GM12878 (cell line): Measurements from ENCODE around the gene FTL. TPM values are rescaled to one million over a fixed set of nuclear protein-coding genes. Genes with fewer than 3 reads are reported as not detected.

ENCODE experiments used
- ATAC-seq: fragments of 200-7000 bp; cut with Tn5 transposase; 3 replicates; pipeline ENCODE4 v1.9.1; 2020; ENCODE audit warnings: mild to moderate bottlenecking, moderate library complexity
- BruUV-seq: library from RNA; stranded (reverse); fragments of 400-500 nt; replicated peaks from 2 replicates; lab custom pipeline; 2021; lab: Mats Ljungman, UMichigan
- CTCF ChIA-PET: fragments of 300-600 bp; sonication (Branson Sonifier 250); formaldehyde crosslinking; extraction: SDS; loops from one replicate; lab custom pipeline; 2021; ENCODE audit warnings: inconsistent platforms; lab: Yijun Ruan, JAX
- POLR2A ChIA-PET: fragments of 350-600 bp; formaldehyde crosslinking; extraction: SDS; loops from one replicate; lab custom pipeline; 2021; ENCODE audit warnings: inconsistent platforms; lab: Charles Lee
- RAD21 ChIA-PET: fragments of 300-600 bp; sonication (Branson Sonifier 250); formaldehyde crosslinking; loops from one replicate; lab custom pipeline; 2023; ENCODE audit warnings: antibody characterized with exemption; ENCODE audit not compliant: unreplicated experiment; lab: Charles Lee
- SMC1A ChIA-PET: fragments of 300-600 bp; sonication (Branson Sonifier 250); formaldehyde crosslinking; loops from one replicate; lab custom pipeline; 2023; ENCODE audit not compliant: unreplicated experiment, uncharacterized antibody; lab: Charles Lee
- DNase-seq: peaks from one replicate; pipeline ENCODE4 v3.0.0-alpha.2; 2011; ENCODE audit warnings: low read depth, low spot score
- FAIRE-seq: peaks from 3 replicates; lab custom pipeline; 2011; peaks lifted over from hg19 to GRCh38; lab: Jason Lieb, UNC
- H2AFZ ChIP-seq: 2 replicates; pipeline ENCODE4 v1.6.0; 2011; ENCODE audit warnings: low read depth, low read length, control low read depth; ENCODE audit not compliant: control insufficient read depth
- H3K27ac ChIP-seq: 2 replicates; pipeline ENCODE4 v1.5.1; 2011; ENCODE audit warnings: control low read depth; ENCODE audit not compliant: control insufficient read depth, insufficient read depth
- H3K27me3 ChIP-seq, 2 experiments: replicated peaks in 1 of 2; 2 replicates each; pipeline versions ENCODE4 v1.6.0 to v1.6.1; 2011; ENCODE audit warnings: low read length in 1 of 2; ENCODE audit not compliant: control insufficient read depth in 2 of 2, insufficient read depth in 2 of 2
- H3K36me3 ChIP-seq, 2 experiments: 2 replicates each; pipeline ENCODE4 v1.5.1; 2011; ENCODE audit warnings: low read length in 1 of 2; ENCODE audit not compliant: control insufficient read depth in 2 of 2, insufficient read depth in 2 of 2
- H3K4me1 ChIP-seq: 2 replicates; pipeline ENCODE4 v1.6.1; 2011; ENCODE audit warnings: mild to moderate bottlenecking, low read length, moderate library complexity, mixed read lengths; ENCODE audit not compliant: control insufficient read depth, insufficient read depth
- H3K4me2 ChIP-seq: 2 replicates; pipeline ENCODE4 v1.6.0; 2011; ENCODE audit warnings: control low read depth; ENCODE audit not compliant: control insufficient read depth, insufficient read depth
- H3K4me3 ChIP-seq: fragments of 200-600 bp; sonication (generic); 2 replicates; pipeline ENCODE4 v1.5.1; 2016
- H3K79me2 ChIP-seq: 2 replicates; pipeline ENCODE4 v1.6.0; 2011; ENCODE audit warnings: low read length; ENCODE audit not compliant: control insufficient read depth, insufficient read depth
- H3K9ac ChIP-seq: 2 replicates; pipeline ENCODE4 v1.8.0; 2011; ENCODE audit warnings: low read length, control low read depth, mixed read lengths; ENCODE audit not compliant: control insufficient read depth, insufficient read depth
- H3K9me3 ChIP-seq: replicated peaks from 3 replicates; pipeline ENCODE4 v1.5.1; 2011; ENCODE audit warnings: mild to moderate bottlenecking, low read length; ENCODE audit not compliant: control insufficient read depth, insufficient read depth
- H4K20me1 ChIP-seq: 2 replicates; pipeline ENCODE4 v1.6.0; 2011; ENCODE audit not compliant: control insufficient read depth, insufficient read depth
- ATF7 ChIP-seq: fragments of 450-650 bp; IDR thresholded peaks from 2 replicates; pipeline ENCODE4 v1.6.1; 2016; ENCODE audit warnings: low read depth, mild to moderate bottlenecking
- E2F4 ChIP-seq: IDR thresholded peaks from 2 replicates; pipeline ENCODE4 v1.6.1; 2012; ENCODE audit warnings: low read depth, low read length, improper control_type of control experiment
- HDAC6 ChIP-seq: fragments of 200-600 bp; sonication (generic); IDR thresholded peaks from one replicate; pipeline ENCODE4 v1.8.0; 2017; ENCODE audit warnings: antibody characterized with exemption; ENCODE audit not compliant: unreplicated experiment
- IRF5 ChIP-seq: fragments of 450-650 bp; IDR thresholded peaks from 2 replicates; pipeline ENCODE4 v1.6.1; 2017; ENCODE audit warnings: borderline replicate concordance
- MYC ChIP-seq: IDR thresholded peaks from 2 replicates; pipeline ENCODE4 v1.6.1; 2011; ENCODE audit warnings: mild to moderate bottlenecking, low read length, moderate library complexity, inconsistent platforms; ENCODE audit not compliant: insufficient read depth, insufficient replicate concordance, insufficient read length, severe bottlenecking
- NFXL1 ChIP-seq: fragments of 450-650 bp; IDR thresholded peaks from 2 replicates; pipeline ENCODE4 v1.6.1; 2017; ENCODE audit warnings: antibody characterized with exemption, mild to moderate bottlenecking, borderline replicate concordance
- RELB ChIP-seq: fragments of 450-650 bp; IDR thresholded peaks from 2 replicates; pipeline ENCODE4 v1.6.1; 2017; ENCODE audit warnings: low read depth, mild to moderate bottlenecking, moderate library complexity
- SIX5 ChIP-seq: IDR thresholded peaks from 2 replicates; pipeline ENCODE4 v1.6.1; 2011; ENCODE audit warnings: mild to moderate bottlenecking, low read depth, low read length, moderate library complexity; ENCODE audit not compliant: severe bottlenecking
- ZNF622 ChIP-seq: fragments of 450-650 bp; IDR thresholded peaks from 2 replicates; pipeline ENCODE4 v1.6.1; 2017; ENCODE audit warnings: mild to moderate bottlenecking, inconsistent platforms
- WGBS: methylation state at CpG from one replicate; pipeline ENCODE4 v1.1.6; 2016; ENCODE audit warnings: low lambda C conversion rate; ENCODE audit not compliant: insufficient replicate concordance, insufficient coverage; ENCODE audit errors: missing lambda C conversion rate; 5-methylcytosine and 5-hydroxymethylcytosine counted together
- in situ Hi-C: fragments of 300-500 bp; cut with MboI; formaldehyde crosslinking; loops from 9 replicates; pipeline ENCODE4 v1.14.3; 2018; ENCODE audit warnings: mixed read lengths
- intact Hi-C: fragments of 100-400 bp; cut with micrococcal nuclease; formaldehyde crosslinking; loops from one replicate; pipeline ENCODE4 v1.14.2; 2022; ENCODE audit not compliant: unreplicated experiment
- polyA plus RNA-seq, 11 experiments: library from polyadenylated mRNA; depleted of rRNA in 4 of 11; unstranded in 6 of 11; stranded (reverse) in 5 of 11; fragments of >200 nt; fragmentation: Nextera tagmentation in 4 of 11; fragmentation: Illumina TruSeq in 1 of 11; extraction: Ambion mirVana in 4 of 11; extraction: Trizol in 1 of 11; gene quantifications; 1 replicate in 1 of 11; 2 replicates in 10 of 11; pipeline versions ENCODE4 v1.2.1 to v1.2.3, GENCODE V29; 2011 to 2016; ENCODE audit warnings: inconsistent platforms in 2 of 11, missing spikeins in 2 of 11, low read depth in 1 of 11
- total RNA-seq, 4 experiments: library from RNA; depleted of rRNA in 3 of 4; stranded (reverse); fragments of >200 nt in 3 of 4; fragmentation: Illumina TruSeq in 1 of 4; extraction: Trizol in 1 of 4; gene quantifications; 2 replicates each; pipeline versions ENCODE4 v1.2.1 to v1.2.3, GENCODE V29; 2013 to 2021

The FTL gene
- total and polyA plus RNA-seq, 10 of the 15 experiments (the other 5 are each of a cell fraction or from before 2014, with no cell fraction given) = 364 to 8,913 (median 1,595) TPM

GRCh38 chr19:48961673-48962028 lies 3.5 kb upstream of the FTL start:
- H3K27ac ChIP-seq = peak overlapping the region; percentile 95
- FAIRE-seq (no peak), DNase-seq (no peak), ATAC-seq (no peak)
- CTCF ChIA-PET = interaction anchor here (1.1 to 1.5 kb wide), 2 partner anchors 9 to 173 kb away, joined by 6 to 8 read pairs; no protein-coding TSS in a partner anchor
- WGBS = 79% methylated on average over 10 of the region's 12 CpGs
- POLR2A ChIA-PET = interaction anchor here (0.5 to 1.5 kb wide), 12 partner anchors 8 to 367 kb away, joined by 3 to 24 read pairs (median 6); partner anchors contain the start of genes BAX, DBP, DHDH and NUCB1
- peaks cover 32% of the 10 kb centered on the region for H3K79me2 ChIP-seq
- no TSS peak for BruUV-seq
- H3K27me3 ChIP-seq = no peaks in the 10 kb centered on the region
- peaks cover 0 to 5% of the 10 kb centered on the region in 2 experiments; a peak in 1 of 4 replicates for H3K36me3 ChIP-seq
- intact Hi-C loops = loop anchor here (10.0 kb wide), 1 partner anchor 327 kb away; the partner anchor contains the start of gene DBP
- no peaks in the 10 kb centered on the region for H3K9me3 ChIP-seq
- H3K4me3 ChIP-seq = no peak overlapping the region; the same call in 1 of the 2 replicates
- RAD21 ChIA-PET = interaction anchor here (1.1 to 1.5 kb wide), 6 partner anchors 32 to 167 kb away, joined by 4 to 9 read pairs (median 6); partner anchors contain the start of genes GYS1, NUCB1, PPP1R15A and RUVBL2
- in situ Hi-C loops = no loop called here
- TF ChIP-seq SIX5 (no peak), ZNF622 (no peak), E2F4 (no peak), NFXL1 (no peak), RELB (no peak), MYC (no peak), ATF7 (no peak), IRF5 (no peak), HDAC6 (no peak)
- H3K4me2 ChIP-seq = peak overlapping the region; percentile 90; the same call in 1 of the 2 replicates
- H3K9ac ChIP-seq = peak overlapping the region; percentile 85
- H3K4me1 ChIP-seq = peaks cover 27% of the 10 kb centered on the region
- no peaks in the 10 kb centered on the region for H4K20me1 ChIP-seq
- SMC1A ChIA-PET = interaction anchor here (0.8 to 1.4 kb wide), 3 partner anchors 9 to 61 kb away, joined by 3 to 5 read pairs (median 4); partner anchors contain the start of gene DHDH
- no peak overlapping the region for H2AFZ ChIP-seq
